Right ventricle myocardium inferior (tissue), 1 donor: ENCODE measurements around the gene SPEF1. TPM values are rescaled to one million over a fixed set of nuclear protein-coding genes. Genes with fewer than 3 reads are reported as not detected.

Experiments
- ATAC-seq: fragments of 200-7000 bp; cut with Tn5 transposase; one replicate; pipeline ENCODE4 v1.9.1; 2020; ENCODE audit warnings: mild to moderate bottlenecking, moderate library complexity
- DNase-seq: peaks from one replicate; pipeline ENCODE4 v3.0.0; 2021; ENCODE audit errors: missing footprints
- intact Hi-C: fragments of 100-400 bp; cut with DNase I; formaldehyde crosslinking; loops from one replicate; pipeline ENCODE4 v1.11.0; 2022
- total RNA-seq: library from RNA; stranded (reverse); fragmentation: NEBNext Ultra II Directional; extraction: Animal tissue kit (Norgen Biotek cat#: 25700); gene quantifications from one replicate; pipeline ENCODE4 v1.2.1, GENCODE V29; 2021
- donor health status: DM: no; HTN: yes; CAD: no; lungs with severe emphysema.

Gene SPEF1
- total RNA-seq, 1 donor from 2014 or later: 0.14 TPM

- intact Hi-C loops: no loop called here
- ATAC-seq (no peak), DNase-seq (no peak)
Observed at GRCh38 chr20:3743251-3743650, 38.0 kb downstream of the SPEF1 start.

DNA sequence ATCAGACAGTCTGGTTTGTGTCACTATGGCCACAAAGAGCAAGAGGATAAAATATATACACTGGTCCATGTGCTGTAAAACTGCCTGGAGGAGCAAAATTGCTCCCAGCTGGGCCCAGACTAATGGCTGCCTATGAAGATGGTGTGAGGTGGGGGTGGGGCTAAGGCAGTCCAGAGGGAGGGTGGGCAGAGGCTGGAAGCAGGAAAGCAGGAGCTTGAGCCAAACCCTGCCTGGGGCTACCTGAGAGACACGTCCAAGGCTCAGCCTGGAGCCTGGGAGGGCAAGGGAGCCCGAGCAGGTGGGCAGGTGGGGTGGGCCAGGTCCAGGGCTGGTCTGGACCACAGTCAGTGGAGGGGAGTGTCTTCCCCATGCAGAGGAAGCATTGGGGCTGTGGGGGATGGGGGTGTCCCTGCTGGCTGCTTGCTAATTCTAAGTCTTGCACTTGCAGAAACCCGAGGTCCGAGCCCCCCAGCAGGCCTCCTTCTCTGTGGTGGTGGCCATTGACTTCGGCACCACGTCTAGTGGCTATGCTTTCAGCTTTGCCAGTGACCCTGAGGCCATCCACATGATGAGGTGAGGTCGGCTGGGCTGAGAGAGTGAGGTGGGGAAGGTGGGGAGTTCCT is 39.3 kb downstream of the SPEF1 start:
- DNase-seq: no peak
- no peak for ATAC-seq
- intact Hi-C loops: no loop called here

GRCh38 chr20:3740615-3741301 is 40.5 kb downstream of the SPEF1 start:
- intact Hi-C loops: no loop called here
- ATAC-seq: no peak
- DNase-seq: no peak

- intact Hi-C loops: no loop called here
- no peak for ATAC-seq
Observed at GRCh38 chr20:3739926-3740451, 41.3 kb downstream of the SPEF1 start.

DNA sequence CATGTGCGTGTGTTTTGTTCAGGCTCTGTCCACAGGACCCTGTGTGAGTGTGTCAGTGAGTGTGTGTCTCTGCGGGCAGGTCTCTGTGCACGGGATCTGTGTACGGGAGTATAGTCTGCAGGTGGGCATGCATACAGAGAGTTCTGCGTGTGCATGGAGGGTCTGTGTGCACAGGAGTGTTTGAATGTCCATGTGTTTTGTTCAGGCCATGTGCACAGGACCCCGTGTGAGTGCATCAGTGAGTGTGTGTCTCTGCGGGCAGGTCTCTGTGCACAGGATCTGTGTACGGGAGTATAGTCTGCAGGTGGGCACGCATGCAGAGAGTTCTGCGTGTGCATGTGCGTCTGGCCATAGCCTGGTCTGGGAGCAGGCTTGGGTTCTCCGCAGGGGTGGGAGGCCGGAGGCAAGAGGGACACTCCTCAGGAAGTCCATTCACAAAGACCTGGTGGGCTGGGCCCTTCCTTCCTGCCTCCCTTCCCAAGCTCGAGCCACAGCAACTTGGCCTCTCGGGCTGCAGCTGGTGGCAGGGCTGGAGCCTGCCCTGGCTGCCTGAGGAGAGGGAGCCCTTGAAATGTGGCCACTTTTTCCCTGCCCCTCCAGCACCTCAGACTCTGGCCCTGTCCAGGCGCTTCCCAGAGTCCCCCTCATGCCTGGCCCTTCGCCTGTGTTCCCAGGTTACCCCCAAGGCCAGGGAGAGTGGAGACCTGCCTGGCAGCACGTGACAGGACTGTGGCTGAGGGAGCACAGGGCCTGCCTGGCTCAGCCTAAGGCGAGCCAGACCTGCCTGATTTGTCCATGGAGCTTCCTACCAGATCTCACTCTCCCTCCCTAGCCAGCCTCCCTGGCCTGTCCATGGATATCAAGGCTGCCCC is 42.0 kb downstream of the SPEF1 start:
- intact Hi-C loops: no loop called here
- DNase-seq (no peak), ATAC-seq (peak; percentile 36)

More at GRCh38 chr20:3739926-3740451, 41.3 kb downstream of the SPEF1 start:
- no peak for DNase-seq

- DNase-seq (no peak), ATAC-seq (peak; percentile 8)
- intact Hi-C loops: no loop called here
Observed at GRCh38 chr20:3738111-3739053, 42.9 kb downstream of the SPEF1 start.

DNA sequence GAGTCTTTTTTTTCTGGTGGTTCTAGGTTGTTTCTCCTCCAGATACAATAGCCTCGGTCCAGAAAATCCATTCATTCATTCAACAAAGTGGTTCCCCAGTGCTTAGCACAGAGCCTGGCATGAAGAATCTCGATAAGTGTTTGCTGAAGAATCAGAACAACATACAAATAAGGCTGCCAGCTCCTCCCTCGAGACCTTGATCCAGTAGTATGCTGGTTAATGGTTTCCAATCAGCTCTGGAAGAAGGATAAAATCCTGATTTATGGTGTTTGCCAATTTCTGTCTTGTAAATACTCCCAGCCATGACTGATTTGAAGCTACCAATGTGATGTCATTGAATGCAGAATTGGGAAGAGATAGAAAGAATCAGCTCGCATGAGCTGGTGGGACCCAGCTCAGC is 45.5 kb downstream of the SPEF1 start:
- ATAC-seq (no peak), DNase-seq (no peak)
- intact Hi-C loops: no loop called here

- intact Hi-C loops: no loop called here
- no peak for DNase-seq
- ATAC-seq: no peak
Observed at GRCh38 chr20:3734111-3734843, 47.0 kb downstream of the SPEF1 start.

DNA sequence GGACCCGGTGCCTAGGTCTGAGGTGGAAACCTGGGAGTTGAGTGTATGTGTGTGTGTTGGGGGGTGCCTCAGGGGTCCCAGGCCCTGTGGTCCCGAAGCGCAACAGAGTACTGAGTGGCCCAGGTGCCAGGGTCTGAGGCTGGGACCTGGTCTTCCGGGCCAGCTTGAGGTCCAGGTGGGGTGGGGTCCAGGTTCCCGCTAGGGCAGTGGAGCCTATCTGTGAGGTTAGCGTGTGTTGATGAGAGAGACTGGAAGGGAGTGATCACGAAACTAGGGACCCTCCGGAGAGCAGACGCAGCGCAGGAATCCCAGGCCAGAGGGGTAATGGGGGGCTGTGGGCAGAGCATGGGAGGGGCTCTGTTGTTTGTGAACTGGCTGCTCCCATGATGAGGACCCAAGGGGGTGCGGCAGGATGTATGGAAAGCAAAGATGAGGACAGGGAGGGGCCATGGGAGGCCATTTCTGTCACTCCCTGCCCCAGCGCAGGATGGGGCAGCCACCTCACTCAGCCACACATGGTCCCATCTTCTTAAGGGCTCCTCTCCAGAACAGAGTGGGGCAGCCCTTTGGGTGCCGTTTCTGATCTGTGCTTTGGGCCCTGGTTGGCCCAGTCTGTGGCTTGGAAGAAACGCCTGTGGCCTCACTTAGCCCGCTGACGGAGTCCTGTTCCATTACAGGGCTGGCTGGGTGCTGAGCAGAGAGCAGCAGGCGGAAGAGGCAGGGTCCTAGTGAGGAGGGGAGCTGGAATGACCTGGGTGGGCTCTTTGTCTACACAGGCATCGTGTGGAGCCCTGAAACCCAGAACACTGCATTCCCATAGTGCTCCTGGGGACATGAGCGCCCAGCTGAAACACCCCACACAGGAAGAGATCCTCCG is 47.9 kb downstream of the SPEF1 start:
- DNase-seq: no peak
- peak; percentile 9 for ATAC-seq
- intact Hi-C loops: no loop called here

- intact Hi-C loops: no loop called here
- ATAC-seq (peak; percentile 52), DNase-seq (no peak)
Observed at GRCh38 chr20:3732327-3733118, 48.7 kb downstream of the SPEF1 start, which contains the start of gene HSPA12B. HSPA12B (plus strand) TSS chr20:3732685; CDS start chr20:3738675, 5,990 bp downstream.

GRCh38 chr20:3731944-3732326 is 49.3 kb downstream of the SPEF1 start:
- intact Hi-C loops: no loop called here
- ATAC-seq (no peak), DNase-seq (no peak)

DNA sequence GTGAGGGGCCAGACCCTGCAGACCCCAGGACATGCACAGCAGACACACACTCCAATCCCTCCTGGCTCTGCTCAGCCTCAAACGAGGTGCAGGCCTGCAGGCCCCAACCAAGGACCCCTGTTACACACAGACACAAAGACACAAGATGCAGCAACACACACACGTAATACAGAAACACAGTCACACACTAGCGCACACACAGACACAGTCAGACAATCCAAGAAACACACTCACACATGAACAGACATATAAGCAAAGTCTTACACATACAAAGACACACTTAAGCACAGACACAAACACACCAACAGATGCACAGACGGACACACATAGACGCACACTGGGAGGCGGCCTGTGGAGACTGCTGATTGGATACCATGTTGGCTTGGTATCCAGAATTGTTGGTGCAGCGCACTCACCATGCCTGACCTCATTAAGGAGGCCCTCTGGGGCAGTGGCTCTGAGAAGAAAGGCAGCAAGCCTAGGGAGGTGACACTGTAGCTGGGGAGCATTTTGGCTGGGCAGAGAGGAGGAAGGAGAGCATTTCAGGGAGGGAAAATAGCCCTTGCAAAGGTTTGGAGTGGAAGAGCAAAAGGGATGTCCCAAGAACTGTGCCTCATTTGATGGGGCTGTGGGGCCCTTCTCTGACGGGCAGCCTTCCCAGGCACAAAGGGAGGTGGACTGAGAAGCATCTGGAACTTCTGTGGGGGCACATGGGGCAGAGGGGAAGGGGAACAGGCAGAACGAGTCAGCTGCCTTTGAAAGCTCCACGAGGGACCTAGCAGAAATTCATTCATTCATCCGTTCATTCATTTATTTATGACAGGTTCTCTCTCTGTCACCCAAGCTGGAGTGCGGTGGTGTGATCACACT is 50.2 kb downstream of the SPEF1 start:
- intact Hi-C loops: no loop called here
- ATAC-seq: no peak
- DNase-seq: no peak

GRCh38 chr20:3729811-3730540 is 51.3 kb downstream of the SPEF1 start:
- ATAC-seq: peak; percentile 20
- DNase-seq: no peak
- intact Hi-C loops: no loop called here

DNA sequence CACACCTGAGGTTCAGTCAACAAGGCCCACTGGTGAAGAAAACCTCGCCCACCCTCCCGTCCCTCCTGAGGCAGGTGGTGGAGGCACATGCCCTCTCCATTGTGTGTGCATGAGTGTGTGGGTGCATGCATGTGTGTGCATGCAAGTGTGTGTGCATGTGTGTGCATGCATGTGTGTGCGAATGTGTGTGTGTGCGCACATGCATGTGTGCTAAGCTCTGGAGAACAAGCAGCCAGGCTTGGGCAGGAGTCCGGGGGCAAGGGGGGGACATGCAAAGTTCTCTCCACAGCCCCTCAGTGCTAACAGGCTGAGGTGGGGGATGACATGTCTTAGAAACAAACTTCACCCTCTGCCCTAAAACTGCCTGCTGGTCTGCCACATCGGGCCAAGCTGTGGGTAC is 51.9 kb downstream of the SPEF1 start:
- no peak for ATAC-seq
- no peak for DNase-seq
- intact Hi-C loops: no loop called here

- DNase-seq (no peak), ATAC-seq (no peak)
- intact Hi-C loops: no loop called here
Observed at GRCh38 chr20:3728876-3729275, 52.4 kb downstream of the SPEF1 start.
